Prostate gland (tissue), 2 donors: ENCODE measurements around the gene TNFAIP8.

Experiments used
- POLR2A ChIP-seq: fragments of 450-650 bp; IDR thresholded peaks from one replicate; pipeline ENCODE4 v1.6.1; 2016; ENCODE audit warnings: antibody characterized with exemption, mild to moderate bottlenecking
- TF ChIP-seq, protein P1 (sequence below), 4 experiments: fragments of 200-600 bp in 2 of 4; fragments of 450-650 bp in 2 of 4; sonication (generic) in 2 of 4; IDR thresholded peaks; 1 replicate in 3 of 4; 2 replicates in 1 of 4; pipeline ENCODE4 v1.5.1; 2016 to 2019; ENCODE audit warnings: antibody characterized with exemption in 4 of 4, mild to moderate bottlenecking in 2 of 4, moderate library complexity in 2 of 4

- TF ChIP-seq, protein P1, sequence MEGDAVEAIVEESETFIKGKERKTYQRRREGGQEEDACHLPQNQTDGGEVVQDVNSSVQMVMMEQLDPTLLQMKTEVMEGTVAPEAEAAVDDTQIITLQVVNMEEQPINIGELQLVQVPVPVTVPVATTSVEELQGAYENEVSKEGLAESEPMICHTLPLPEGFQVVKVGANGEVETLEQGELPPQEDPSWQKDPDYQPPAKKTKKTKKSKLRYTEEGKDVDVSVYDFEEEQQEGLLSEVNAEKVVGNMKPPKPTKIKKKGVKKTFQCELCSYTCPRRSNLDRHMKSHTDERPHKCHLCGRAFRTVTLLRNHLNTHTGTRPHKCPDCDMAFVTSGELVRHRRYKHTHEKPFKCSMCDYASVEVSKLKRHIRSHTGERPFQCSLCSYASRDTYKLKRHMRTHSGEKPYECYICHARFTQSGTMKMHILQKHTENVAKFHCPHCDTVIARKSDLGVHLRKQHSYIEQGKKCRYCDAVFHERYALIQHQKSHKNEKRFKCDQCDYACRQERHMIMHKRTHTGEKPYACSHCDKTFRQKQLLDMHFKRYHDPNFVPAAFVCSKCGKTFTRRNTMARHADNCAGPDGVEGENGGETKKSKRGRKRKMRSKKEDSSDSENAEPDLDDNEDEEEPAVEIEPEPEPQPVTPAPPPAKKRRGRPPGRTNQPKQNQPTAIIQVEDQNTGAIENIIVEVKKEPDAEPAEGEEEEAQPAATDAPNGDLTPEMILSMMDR (IDR thresholded peaks at IDR 0.05), result no peak
- TF ChIP-seq POLR2A, result no peak
These were observed 17.6 kb downstream of the TNFAIP8 start for GRCh38 chr5:119373449-119373858.
